GM23338 (cell line): ENCODE data around the gene DDB1. TPM values are rescaled to one million over a fixed set of nuclear protein-coding genes. Genes with fewer than 3 reads are reported as not detected.

Experiments used
- ATAC-seq: fragments of 200-7000 bp; cut with Tn5 transposase; 3 replicates; pipeline ENCODE4 v1.9.1; 2020
- DNase-seq: peaks from one replicate; pipeline ENCODE4 v3.0.0-alpha.2; 2015; ENCODE audit warnings: low spot score
- H2AFZ ChIP-seq: fragments of 200-600 bp; sonication (generic); 2 replicates; pipeline ENCODE4 v1.8.0; 2016; ENCODE audit warnings: antibody characterized with exemption, mild to moderate bottlenecking, moderate library complexity
- H3F3A ChIP-seq: fragments of 200-600 bp; sonication (generic); replicated peaks from 2 replicates; pipeline ENCODE4 v1.8.0; 2017; ENCODE audit warnings: antibody characterized with exemption, mixed run types, low read depth
- H3K27ac ChIP-seq: fragments of 200-600 bp; sonication (generic); 2 replicates; pipeline ENCODE4 v1.6.1; 2016; ENCODE audit warnings: low read depth
- H3K27me3 ChIP-seq: fragments of 200-600 bp; sonication (generic); 2 replicates; pipeline ENCODE4 v1.8.0; 2016; ENCODE audit warnings: mild to moderate bottlenecking, mixed run types, moderate library complexity; ENCODE audit not compliant: insufficient read depth
- H3K36me3 ChIP-seq: fragments of 200-600 bp; sonication (generic); 2 replicates; pipeline ENCODE4 v1.8.0; 2016; ENCODE audit warnings: mild to moderate bottlenecking; ENCODE audit not compliant: insufficient read depth
- H3K4me1 ChIP-seq: fragments of 200-600 bp; sonication (generic); 2 replicates; pipeline ENCODE4 v1.8.0; 2016; ENCODE audit warnings: mild to moderate bottlenecking, moderate library complexity; ENCODE audit not compliant: insufficient read depth
- H3K4me2 ChIP-seq: fragments of 200-600 bp; sonication (generic); 2 replicates; pipeline ENCODE4 v1.7.1; 2017; ENCODE audit warnings: mixed run types
- H3K4me3 ChIP-seq: fragments of 200-600 bp; sonication (generic); 2 replicates; pipeline ENCODE4 v1.6.1; 2016; ENCODE audit warnings: mixed run types
- H3K79me2 ChIP-seq: fragments of 200-600 bp; sonication (generic); replicated peaks from 2 replicates; pipeline ENCODE4 v1.8.0; 2017; ENCODE audit warnings: mild to moderate bottlenecking; ENCODE audit not compliant: insufficient read depth
- H3K9me2 ChIP-seq: fragments of 200-600 bp; sonication (generic); 2 replicates; pipeline ENCODE4 v1.8.0; 2017; ENCODE audit not compliant: insufficient read depth
- H4K20me1 ChIP-seq: fragments of 200-600 bp; sonication (generic); replicated peaks from 2 replicates; pipeline ENCODE4 v1.8.0; 2017; ENCODE audit warnings: mild to moderate bottlenecking; ENCODE audit not compliant: insufficient read depth
- H3K27ac Mint-ChIP-seq: 2 replicates; pipeline ENCODE4 v1.8.0; 2020; ENCODE audit warnings: inconsistent platforms, mild to moderate bottlenecking, moderate library complexity, mixed read lengths
- H3K27me3 Mint-ChIP-seq: 3 replicates; pipeline ENCODE4 v1.8.0; 2022; ENCODE audit warnings: low read depth, mild to moderate bottlenecking, moderate library complexity, mixed read lengths, inconsistent platforms; ENCODE audit not compliant: insufficient read depth, poor library complexity
- H3K36me3 Mint-ChIP-seq: 3 replicates; pipeline ENCODE4 v1.8.0; 2021; ENCODE audit warnings: low read depth, mild to moderate bottlenecking, inconsistent platforms, moderate library complexity, mixed read lengths
- H3K4me1 Mint-ChIP-seq: 3 replicates; pipeline ENCODE4 v1.8.0; 2020; ENCODE audit warnings: mild to moderate bottlenecking, inconsistent platforms, mixed read lengths
- H3K4me3 Mint-ChIP-seq: 3 replicates; pipeline ENCODE4 v1.8.0; 2021; ENCODE audit warnings: moderate library complexity, mild to moderate bottlenecking, inconsistent platforms, mixed read lengths
- H3K9me3 Mint-ChIP-seq: 3 replicates; pipeline ENCODE4 v1.8.0; 2020; ENCODE audit warnings: moderate library complexity, mild to moderate bottlenecking, inconsistent platforms, mixed read lengths
- CREB1 ChIP-seq: fragments of 250-450 bp; sonication (Bioruptor Pico); IDR thresholded peaks from 2 replicates; pipeline ENCODE4 v1.5.0; 2020; ENCODE audit warnings: low read depth, mild to moderate bottlenecking, moderate library complexity
- EZH2 ChIP-seq: fragments of 200-600 bp; sonication (generic); IDR thresholded peaks from one replicate; pipeline ENCODE4 v1.8.0; 2017; ENCODE audit warnings: antibody characterized with exemption, mild to moderate bottlenecking, low read depth; ENCODE audit not compliant: unreplicated experiment
- EZH2phosphoT487 ChIP-seq: fragments of 200-600 bp; sonication (generic); IDR thresholded peaks from one replicate; pipeline ENCODE4 v1.8.1; 2018; ENCODE audit warnings: antibody characterized with exemption; ENCODE audit not compliant: unreplicated experiment
- JUNB ChIP-seq: IDR thresholded peaks from one replicate; pipeline ENCODE4 v1.6.1; 2016; ENCODE audit warnings: antibody characterized with exemption; ENCODE audit not compliant: unreplicated experiment
- NANOG ChIP-seq: IDR thresholded peaks from 2 replicates; pipeline ENCODE4 v1.6.1; 2016; ENCODE audit warnings: antibody characterized with exemption, borderline replicate concordance
- POLR2AphosphoS5 ChIP-seq: IDR thresholded peaks from 2 replicates; pipeline ENCODE4 v1.6.1; 2016; ENCODE audit warnings: antibody characterized with exemption, low read depth
- STAT1 ChIP-seq: IDR thresholded peaks from one replicate; pipeline ENCODE4 v1.6.1; 2016; ENCODE audit warnings: antibody characterized with exemption; ENCODE audit not compliant: unreplicated experiment
- ZNF114 ChIP-seq: fragments of 250-450 bp; sonication (Bioruptor Pico); IDR thresholded peaks from 2 replicates; pipeline ENCODE4 v1.5.0; 2020; ENCODE audit warnings: mild to moderate bottlenecking, moderate library complexity
- ZNF331 ChIP-seq: fragments of 250-450 bp; sonication (Bioruptor Pico); IDR thresholded peaks from 2 replicates; pipeline ENCODE4 v1.5.0; 2020; ENCODE audit warnings: low read depth, mild to moderate bottlenecking, moderate library complexity
- polyA plus RNA-seq: library from polyadenylated mRNA; unstranded; fragments of >200 nt; fragmentation: Nextera tagmentation; extraction: Ambion mirVana; gene quantifications from 2 replicates; pipeline ENCODE4 v1.2.1, GENCODE V29; 2016
- total RNA-seq: library from RNA; depleted of rRNA; stranded (reverse); fragments of >200 nt; shearing (Covaris generic); gene quantifications from 2 replicates; pipeline ENCODE4 v1.2.3, GENCODE V29; 2014
- TF ChIP-seq, protein P1 (sequence below): IDR thresholded peaks from 2 replicates; pipeline ENCODE4 v1.6.1; 2016; ENCODE audit warnings: antibody characterized with exemption
- TF ChIP-seq, protein P2 (sequence below): IDR thresholded peaks from one replicate; pipeline ENCODE4 v1.6.1; 2018; ENCODE audit warnings: antibody characterized with exemption; ENCODE audit not compliant: unreplicated experiment
- TF ChIP-seq, protein P3 (sequence below): fragments of 250-450 bp; sonication (Bioruptor Pico); IDR thresholded peaks from 2 replicates; pipeline ENCODE4 v1.5.0; 2020; ENCODE audit warnings: mild to moderate bottlenecking, moderate library complexity
- TF ChIP-seq, protein P4 (sequence below), 2 experiments: fragments of 200-600 bp in 1 of 2; sonication (generic) in 1 of 2; conservative IDR thresholded peaks; 2 replicates each; pipeline versions ENCODE4 v1.5.1 to v1.6.1; 2016 to 2017; ENCODE audit warnings: antibody characterized with exemption in 2 of 2, low read depth in 2 of 2, mild to moderate bottlenecking in 2 of 2, moderate library complexity in 1 of 2

The DDB1 gene
- total and polyA plus RNA-seq, 2 experiments from 2014 or later, result 102 to 282 TPM

DNA sequence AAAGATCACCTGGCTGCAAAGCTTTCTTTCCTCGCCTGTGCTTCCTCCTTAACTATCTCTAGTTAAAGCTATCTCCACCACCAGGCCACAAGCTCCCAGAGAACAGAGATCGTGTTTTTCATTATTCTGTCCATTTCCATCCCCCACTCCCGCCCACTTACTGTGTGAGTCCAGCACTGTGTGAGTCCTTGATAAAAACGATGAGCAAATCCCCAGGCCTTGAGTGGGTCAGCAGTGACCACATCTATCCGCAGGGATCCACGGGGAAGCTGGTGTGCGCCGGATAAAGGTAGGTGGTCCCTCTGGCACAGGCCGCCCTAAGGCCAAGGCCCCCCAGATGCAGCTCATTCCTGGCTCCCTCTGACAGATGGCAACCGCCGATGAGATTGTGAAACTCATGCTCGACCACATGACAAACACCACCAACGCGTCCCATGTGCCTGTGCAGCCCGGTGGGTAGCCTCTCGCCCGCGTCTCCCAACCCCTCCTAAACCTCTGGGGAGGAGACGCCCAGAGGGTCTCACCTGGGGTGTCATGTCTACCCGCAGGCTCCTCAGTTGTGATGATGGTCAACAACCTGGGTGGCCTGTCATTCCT, 9.4 kb upstream of the DDB1 start:
- Histone ChIP-seq H3F3A (no peaks in the 10 kb centered on the region), H3K4me3 (no peak overlapping the region), H3K36me3 (no peaks in the 10 kb centered on the region), H3K4me1 (no peaks in the 10 kb centered on the region), H3K27ac (no peak overlapping the region), H3K4me2 (no peak overlapping the region), H4K20me1 (no peaks in the 10 kb centered on the region), H2AFZ (no peak overlapping the region), H3K9me2 (no peaks in the 10 kb centered on the region), H3K27me3 (no peaks in the 10 kb centered on the region), H3K79me2 (no peaks in the 10 kb centered on the region)
- Mint-ChIP-seq H3K4me1 (peaks cover 2% of the 10 kb centered on the region; the same call in 2 of the 3 replicates), H3K9me3 (no peaks in the 10 kb centered on the region), H3K27ac (no peak overlapping the region), H3K4me3 (no peak overlapping the region), H3K36me3 (peaks cover 12% of the 10 kb centered on the region; the same call in 2 of the 3 replicates), H3K27me3 (peaks cover 10% of the 10 kb centered on the region)
- DNase-seq (no peak), ATAC-seq (no peak)
- no peak for TF ChIP-seq STAT1
- TF ChIP-seq, protein P1, sequence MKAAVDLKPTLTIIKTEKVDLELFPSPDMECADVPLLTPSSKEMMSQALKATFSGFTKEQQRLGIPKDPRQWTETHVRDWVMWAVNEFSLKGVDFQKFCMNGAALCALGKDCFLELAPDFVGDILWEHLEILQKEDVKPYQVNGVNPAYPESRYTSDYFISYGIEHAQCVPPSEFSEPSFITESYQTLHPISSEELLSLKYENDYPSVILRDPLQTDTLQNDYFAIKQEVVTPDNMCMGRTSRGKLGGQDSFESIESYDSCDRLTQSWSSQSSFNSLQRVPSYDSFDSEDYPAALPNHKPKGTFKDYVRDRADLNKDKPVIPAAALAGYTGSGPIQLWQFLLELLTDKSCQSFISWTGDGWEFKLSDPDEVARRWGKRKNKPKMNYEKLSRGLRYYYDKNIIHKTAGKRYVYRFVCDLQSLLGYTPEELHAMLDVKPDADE, result no peak
- no peak for TF ChIP-seq ZNF114 (CRISPR knock-in tag)
- TF ChIP-seq, protein P2, sequence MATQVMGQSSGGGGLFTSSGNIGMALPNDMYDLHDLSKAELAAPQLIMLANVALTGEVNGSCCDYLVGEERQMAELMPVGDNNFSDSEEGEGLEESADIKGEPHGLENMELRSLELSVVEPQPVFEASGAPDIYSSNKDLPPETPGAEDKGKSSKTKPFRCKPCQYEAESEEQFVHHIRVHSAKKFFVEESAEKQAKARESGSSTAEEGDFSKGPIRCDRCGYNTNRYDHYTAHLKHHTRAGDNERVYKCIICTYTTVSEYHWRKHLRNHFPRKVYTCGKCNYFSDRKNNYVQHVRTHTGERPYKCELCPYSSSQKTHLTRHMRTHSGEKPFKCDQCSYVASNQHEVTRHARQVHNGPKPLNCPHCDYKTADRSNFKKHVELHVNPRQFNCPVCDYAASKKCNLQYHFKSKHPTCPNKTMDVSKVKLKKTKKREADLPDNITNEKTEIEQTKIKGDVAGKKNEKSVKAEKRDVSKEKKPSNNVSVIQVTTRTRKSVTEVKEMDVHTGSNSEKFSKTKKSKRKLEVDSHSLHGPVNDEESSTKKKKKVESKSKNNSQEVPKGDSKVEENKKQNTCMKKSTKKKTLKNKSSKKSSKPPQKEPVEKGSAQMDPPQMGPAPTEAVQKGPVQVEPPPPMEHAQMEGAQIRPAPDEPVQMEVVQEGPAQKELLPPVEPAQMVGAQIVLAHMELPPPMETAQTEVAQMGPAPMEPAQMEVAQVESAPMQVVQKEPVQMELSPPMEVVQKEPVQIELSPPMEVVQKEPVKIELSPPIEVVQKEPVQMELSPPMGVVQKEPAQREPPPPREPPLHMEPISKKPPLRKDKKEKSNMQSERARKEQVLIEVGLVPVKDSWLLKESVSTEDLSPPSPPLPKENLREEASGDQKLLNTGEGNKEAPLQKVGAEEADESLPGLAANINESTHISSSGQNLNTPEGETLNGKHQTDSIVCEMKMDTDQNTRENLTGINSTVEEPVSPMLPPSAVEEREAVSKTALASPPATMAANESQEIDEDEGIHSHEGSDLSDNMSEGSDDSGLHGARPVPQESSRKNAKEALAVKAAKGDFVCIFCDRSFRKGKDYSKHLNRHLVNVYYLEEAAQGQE, result no peak
- TF ChIP-seq POLR2AphosphoS5, result no peak
- no peak for TF ChIP-seq EZH2phosphoT487
- no peak for TF ChIP-seq CREB1 (CRISPR knock-in tag)
- no peak for TF ChIP-seq NANOG
- no peak for TF ChIP-seq JUNB
- TF ChIP-seq EZH2, result no peak
- TF ChIP-seq, protein P3, sequence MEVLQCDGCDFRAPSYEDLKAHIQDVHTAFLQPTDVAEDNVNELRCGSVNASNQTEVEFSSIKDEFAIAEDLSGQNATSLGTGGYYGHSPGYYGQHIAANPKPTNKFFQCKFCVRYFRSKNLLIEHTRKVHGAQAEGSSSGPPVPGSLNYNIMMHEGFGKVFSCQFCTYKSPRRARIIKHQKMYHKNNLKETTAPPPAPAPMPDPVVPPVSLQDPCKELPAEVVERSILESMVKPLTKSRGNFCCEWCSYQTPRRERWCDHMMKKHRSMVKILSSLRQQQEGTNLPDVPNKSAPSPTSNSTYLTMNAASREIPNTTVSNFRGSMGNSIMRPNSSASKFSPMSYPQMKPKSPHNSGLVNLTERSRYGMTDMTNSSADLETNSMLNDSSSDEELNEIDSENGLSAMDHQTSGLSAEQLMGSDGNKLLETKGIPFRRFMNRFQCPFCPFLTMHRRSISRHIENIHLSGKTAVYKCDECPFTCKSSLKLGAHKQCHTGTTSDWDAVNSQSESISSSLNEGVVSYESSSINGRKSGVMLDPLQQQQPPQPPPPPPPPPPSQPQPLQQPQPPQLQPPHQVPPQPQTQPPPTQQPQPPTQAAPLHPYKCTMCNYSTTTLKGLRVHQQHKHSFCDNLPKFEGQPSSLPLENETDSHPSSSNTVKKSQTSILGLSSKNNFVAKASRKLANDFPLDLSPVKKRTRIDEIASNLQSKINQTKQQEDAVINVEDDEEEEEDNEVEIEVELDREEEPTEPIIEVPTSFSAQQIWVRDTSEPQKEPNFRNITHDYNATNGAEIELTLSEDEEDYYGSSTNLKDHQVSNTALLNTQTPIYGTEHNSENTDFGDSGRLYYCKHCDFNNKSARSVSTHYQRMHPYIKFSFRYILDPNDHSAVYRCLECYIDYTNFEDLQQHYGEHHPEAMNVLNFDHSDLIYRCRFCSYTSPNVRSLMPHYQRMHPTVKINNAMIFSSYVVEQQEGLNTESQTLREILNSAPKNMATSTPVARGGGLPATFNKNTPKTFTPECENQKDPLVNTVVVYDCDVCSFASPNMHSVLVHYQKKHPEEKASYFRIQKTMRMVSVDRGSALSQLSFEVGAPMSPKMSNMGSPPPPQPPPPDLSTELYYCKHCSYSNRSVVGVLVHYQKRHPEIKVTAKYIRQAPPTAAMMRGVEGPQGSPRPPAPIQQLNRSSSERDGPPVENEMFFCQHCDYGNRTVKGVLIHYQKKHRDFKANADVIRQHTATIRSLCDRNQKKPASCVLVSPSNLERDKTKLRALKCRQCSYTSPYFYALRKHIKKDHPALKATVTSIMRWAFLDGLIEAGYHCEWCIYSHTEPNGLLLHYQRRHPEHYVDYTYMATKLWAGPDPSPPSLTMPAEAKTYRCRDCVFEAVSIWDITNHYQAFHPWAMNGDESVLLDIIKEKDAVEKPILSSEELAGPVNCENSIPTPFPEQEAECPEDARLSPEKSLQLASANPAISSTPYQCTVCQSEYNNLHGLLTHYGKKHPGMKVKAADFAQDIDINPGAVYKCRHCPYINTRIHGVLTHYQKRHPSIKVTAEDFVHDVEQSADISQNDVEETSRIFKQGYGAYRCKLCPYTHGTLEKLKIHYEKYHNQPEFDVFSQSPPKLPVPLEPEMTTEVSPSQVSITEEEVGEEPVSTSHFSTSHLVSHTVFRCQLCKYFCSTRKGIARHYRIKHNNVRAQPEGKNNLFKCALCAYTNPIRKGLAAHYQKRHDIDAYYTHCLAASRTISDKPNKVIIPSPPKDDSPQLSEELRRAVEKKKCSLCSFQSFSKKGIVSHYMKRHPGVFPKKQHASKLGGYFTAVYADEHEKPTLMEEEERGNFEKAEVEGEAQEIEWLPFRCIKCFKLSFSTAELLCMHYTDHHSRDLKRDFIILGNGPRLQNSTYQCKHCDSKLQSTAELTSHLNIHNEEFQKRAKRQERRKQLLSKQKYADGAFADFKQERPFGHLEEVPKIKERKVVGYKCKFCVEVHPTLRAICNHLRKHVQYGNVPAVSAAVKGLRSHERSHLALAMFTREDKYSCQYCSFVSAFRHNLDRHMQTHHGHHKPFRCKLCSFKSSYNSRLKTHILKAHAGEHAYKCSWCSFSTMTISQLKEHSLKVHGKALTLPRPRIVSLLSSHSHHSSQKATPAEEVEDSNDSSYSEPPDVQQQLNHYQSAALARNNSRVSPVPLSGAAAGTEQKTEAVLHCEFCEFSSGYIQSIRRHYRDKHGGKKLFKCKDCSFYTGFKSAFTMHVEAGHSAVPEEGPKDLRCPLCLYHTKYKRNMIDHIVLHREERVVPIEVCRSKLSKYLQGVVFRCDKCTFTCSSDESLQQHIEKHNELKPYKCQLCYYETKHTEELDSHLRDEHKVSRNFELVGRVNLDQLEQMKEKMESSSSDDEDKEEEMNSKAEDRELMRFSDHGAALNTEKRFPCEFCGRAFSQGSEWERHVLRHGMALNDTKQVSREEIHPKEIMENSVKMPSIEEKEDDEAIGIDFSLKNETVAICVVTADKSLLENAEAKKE, result no peak
- no peak for TF ChIP-seq ZNF331 (CRISPR knock-in tag)
- TF ChIP-seq, protein P4, sequence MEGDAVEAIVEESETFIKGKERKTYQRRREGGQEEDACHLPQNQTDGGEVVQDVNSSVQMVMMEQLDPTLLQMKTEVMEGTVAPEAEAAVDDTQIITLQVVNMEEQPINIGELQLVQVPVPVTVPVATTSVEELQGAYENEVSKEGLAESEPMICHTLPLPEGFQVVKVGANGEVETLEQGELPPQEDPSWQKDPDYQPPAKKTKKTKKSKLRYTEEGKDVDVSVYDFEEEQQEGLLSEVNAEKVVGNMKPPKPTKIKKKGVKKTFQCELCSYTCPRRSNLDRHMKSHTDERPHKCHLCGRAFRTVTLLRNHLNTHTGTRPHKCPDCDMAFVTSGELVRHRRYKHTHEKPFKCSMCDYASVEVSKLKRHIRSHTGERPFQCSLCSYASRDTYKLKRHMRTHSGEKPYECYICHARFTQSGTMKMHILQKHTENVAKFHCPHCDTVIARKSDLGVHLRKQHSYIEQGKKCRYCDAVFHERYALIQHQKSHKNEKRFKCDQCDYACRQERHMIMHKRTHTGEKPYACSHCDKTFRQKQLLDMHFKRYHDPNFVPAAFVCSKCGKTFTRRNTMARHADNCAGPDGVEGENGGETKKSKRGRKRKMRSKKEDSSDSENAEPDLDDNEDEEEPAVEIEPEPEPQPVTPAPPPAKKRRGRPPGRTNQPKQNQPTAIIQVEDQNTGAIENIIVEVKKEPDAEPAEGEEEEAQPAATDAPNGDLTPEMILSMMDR (conservative IDR thresholded peaks at IDR 0.05; ENCODE audit: low read depth in 2 of 2), result no peak
